Prostate gland (tissue), 2 donors: ENCODE measurements around the gene CACNA1D.

Source experiments
- CTCF ChIP-seq, 4 experiments: fragments of 200-600 bp in 2 of 4; fragments of 450-650 bp in 2 of 4; sonication (generic) in 2 of 4; IDR thresholded peaks; 1 replicate in 3 of 4; 2 replicates in 1 of 4; pipeline ENCODE4 v1.5.1; 2016 to 2019; ENCODE audit warnings: antibody characterized with exemption in 4 of 4, mild to moderate bottlenecking in 2 of 4, moderate library complexity in 2 of 4
- POLR2A ChIP-seq: fragments of 450-650 bp; IDR thresholded peaks from one replicate; pipeline ENCODE4 v1.6.1; 2016; ENCODE audit warnings: antibody characterized with exemption, mild to moderate bottlenecking
- POLR2AphosphoS5 ChIP-seq: sonication (generic); formaldehyde crosslinking; IDR thresholded peaks from one replicate; pipeline ENCODE4 v1.6.1; 2017; ENCODE audit warnings: antibody characterized with exemption

- no peak for TF ChIP-seq CTCF (IDR thresholded peaks at IDR 0.05)
- TF ChIP-seq POLR2AphosphoS5 = no peak
- TF ChIP-seq POLR2A = no peak
Measured at GRCh38 chr3:53774414-53774813, 280.0 kb downstream of the CACNA1D start.
